ENCODE measurements around the gene PDE1C. TPM values are rescaled to one million over a fixed set of nuclear protein-coding genes. Genes with fewer than 3 reads are reported as not detected.

Gene PDE1C
- total and polyA plus RNA-seq, 5 donors from 2014 or later = not detected

DNA sequence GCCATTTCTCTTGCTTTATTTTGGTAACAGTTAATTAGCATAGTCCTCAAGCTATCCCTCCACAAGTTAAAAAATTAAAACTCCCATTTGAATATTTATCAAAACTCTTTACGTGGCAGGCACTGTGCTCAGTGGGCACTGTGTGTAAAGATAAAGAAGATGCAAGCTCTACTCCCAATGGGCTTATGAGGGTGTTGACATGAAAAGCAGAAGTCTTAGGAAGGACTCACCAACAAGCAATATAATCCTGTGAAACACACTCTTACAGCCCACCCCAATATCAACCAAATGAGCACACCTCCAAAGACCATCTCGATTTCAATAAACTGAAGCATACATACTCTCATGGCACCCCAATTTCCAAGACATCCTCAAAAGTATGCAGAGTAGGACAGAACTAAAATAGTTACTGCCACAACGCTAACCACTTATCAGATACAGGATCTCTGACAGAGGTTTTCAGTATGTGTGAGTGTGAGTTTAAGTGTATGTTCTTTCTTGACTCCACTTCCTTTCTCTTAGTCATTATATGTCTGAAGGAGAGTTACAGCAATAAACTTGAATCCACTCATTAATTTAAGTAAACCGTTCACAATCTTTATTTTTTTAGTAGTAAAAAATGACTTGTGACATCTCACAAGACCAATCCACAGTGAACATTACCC lies 120.0 kb downstream of the PDE1C start:
- no peaks in the 10 kb centered on the region for H3K27me3 Mint-ChIP-seq
- no peaks in the 10 kb centered on the region for H3K36me3 Mint-ChIP-seq
- DNase-seq = no peak

DNA sequence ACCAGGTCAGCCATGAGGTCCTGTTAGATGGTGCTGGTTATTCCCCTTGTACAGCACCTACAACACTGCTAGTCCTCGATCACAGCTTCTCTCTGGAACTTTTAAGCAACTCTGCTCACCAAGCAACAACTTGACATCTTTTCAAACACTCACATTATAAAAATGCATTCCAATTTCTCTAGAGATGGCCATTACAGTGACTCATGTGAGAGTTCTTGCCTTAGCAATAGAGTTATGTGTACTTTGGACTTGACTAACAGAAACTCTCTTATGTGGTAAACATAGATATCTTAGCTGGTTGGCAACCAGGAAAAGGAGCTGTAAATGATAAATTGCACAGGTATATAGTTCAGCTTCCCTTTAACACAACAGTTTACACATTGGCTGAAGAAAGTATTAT lies 122.2 kb downstream of the PDE1C start:
- Mint-ChIP-seq H3K4me3 (no peak overlapping the region), H3K27me3 (no peaks in the 10 kb centered on the region), H3K27ac (no peak overlapping the region), H3K36me3 (no peaks in the 10 kb centered on the region), H3K9me3 (peaks cover 0 to 17% (median 4%) of the 10 kb centered on the region in 7 donors), H3K4me1 (no peaks in the 10 kb centered on the region)
- Histone ChIP-seq H3K9me3 (ENCODE audit: control insufficient read depth in 2 of 2, low read length in 2 of 2) (no peaks in the 10 kb centered on the region), H3K27me3 (ENCODE audit: control insufficient read depth, insufficient read depth, low read length) (no peaks in the 10 kb centered on the region), H3K36me3 (ENCODE audit: control insufficient read depth, insufficient read depth, low read length) (no peaks in the 10 kb centered on the region), H3K4me1 (ENCODE audit: control insufficient read depth, insufficient read depth, low read length, poor library complexity, severe bottlenecking) (no peaks in the 10 kb centered on the region), H3K4me3 (ENCODE audit: low read depth, low read length) (no peak overlapping the region), H3K27ac (ENCODE audit: insufficient read depth, low read length, poor library complexity, severe bottlenecking) (no peak overlapping the region)
- DNase-seq (no peak), ATAC-seq (ENCODE audit: low read depth in 2 of 2) (no peak)

More for the DNA sequence above, 120.0 kb downstream of the PDE1C start:
- Histone ChIP-seq H3K4me1 (ENCODE audit: control insufficient read depth, insufficient read depth, low read length, poor library complexity, severe bottlenecking) (no peaks in the 10 kb centered on the region), H3K27me3 (ENCODE audit: control insufficient read depth, insufficient read depth, low read length) (no peaks in the 10 kb centered on the region), H3K4me3 (ENCODE audit: low read depth, low read length) (no peak overlapping the region), H3K36me3 (ENCODE audit: control insufficient read depth, insufficient read depth, low read length) (no peaks in the 10 kb centered on the region), H3K9me3 (ENCODE audit: control insufficient read depth in 2 of 2, low read length in 2 of 2) (no peaks in the 10 kb centered on the region), H3K27ac (ENCODE audit: insufficient read depth, low read length, poor library complexity, severe bottlenecking) (no peak overlapping the region)
- H3K27ac Mint-ChIP-seq = no peak overlapping the region
- no peaks in the 10 kb centered on the region for H3K4me1 Mint-ChIP-seq
- peaks cover 0 to 17% (median 3%) of the 10 kb centered on the region in 7 donors for H3K9me3 Mint-ChIP-seq
- no peak overlapping the region for H3K4me3 Mint-ChIP-seq
- no peak for ATAC-seq (ENCODE audit: low read depth in 2 of 2)

DNA sequence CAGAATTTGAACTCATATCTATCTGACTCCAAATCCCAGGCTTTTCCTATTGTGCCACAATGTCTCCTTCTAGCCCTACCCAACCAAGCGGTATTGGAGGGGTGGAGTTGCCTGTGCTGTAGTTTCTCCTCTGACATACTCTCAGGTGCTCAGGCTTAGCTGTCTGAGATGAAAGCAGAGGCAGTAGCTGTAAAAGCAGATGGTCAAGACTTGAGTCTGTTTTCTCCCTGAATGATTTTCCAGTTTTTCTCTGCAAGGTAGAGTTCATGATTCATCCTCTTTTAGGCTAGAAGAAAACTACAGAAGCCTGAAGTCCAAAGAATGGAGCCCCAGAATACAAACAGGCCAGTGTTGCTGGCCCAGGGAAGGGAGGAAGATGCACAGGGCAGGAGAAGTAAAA lies 130.0 kb downstream of the PDE1C start:
- Mint-ChIP-seq H3K27me3 (no peaks in the 10 kb centered on the region), H3K36me3 (no peaks in the 10 kb centered on the region)
- no peak overlapping the region for H3K27ac ChIP-seq (ENCODE audit: insufficient read depth, low read length, poor library complexity, severe bottlenecking)

DNA sequence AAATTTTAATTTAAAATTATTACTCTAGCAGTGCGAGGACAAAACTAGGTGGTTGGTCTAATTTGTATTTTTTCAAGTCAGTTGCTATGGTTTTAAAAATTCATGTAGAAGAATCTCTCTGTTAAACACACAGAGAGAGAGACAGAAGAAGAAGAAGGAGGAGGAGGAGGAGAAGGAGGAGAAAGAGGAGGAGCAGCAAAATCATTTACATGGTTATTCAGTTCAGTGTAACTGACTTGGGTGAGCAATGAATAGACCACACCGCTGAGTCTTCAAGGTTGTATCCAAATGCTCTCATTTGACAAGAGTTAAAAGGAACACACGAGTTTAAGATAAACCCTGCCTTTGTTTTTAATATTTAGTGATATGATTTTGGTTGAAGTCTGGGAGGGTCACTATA lies 131.1 kb downstream of the PDE1C start:
- no peaks in the 10 kb centered on the region for H3K27me3 Mint-ChIP-seq
- no peaks in the 10 kb centered on the region for H3K36me3 ChIP-seq (ENCODE audit: control insufficient read depth, insufficient read depth, low read length)
- H3K9me3 ChIP-seq (ENCODE audit: control insufficient read depth in 2 of 2, low read length in 2 of 2) = no peaks in the 10 kb centered on the region
- no peak overlapping the region for H3K4me3 Mint-ChIP-seq
- no peak overlapping the region for H3K27ac Mint-ChIP-seq
- no peaks in the 10 kb centered on the region for H3K4me1 Mint-ChIP-seq
- H3K4me1 ChIP-seq (ENCODE audit: control insufficient read depth, insufficient read depth, low read length, poor library complexity, severe bottlenecking) = no peaks in the 10 kb centered on the region
- no peaks in the 10 kb centered on the region for H3K36me3 Mint-ChIP-seq
- peaks cover 1 to 16% (median 4%) of the 10 kb centered on the region in 7 donors for H3K9me3 Mint-ChIP-seq
- no peak overlapping the region for H3K4me3 ChIP-seq (ENCODE audit: low read depth, low read length)
- no peak overlapping the region for H3K27ac ChIP-seq (ENCODE audit: insufficient read depth, low read length, poor library complexity, severe bottlenecking)
- ATAC-seq (ENCODE audit: low read depth in 2 of 2) (no peak), DNase-seq (no peak)
- H3K27me3 ChIP-seq (ENCODE audit: control insufficient read depth, insufficient read depth, low read length) = no peaks in the 10 kb centered on the region

More for the DNA sequence above, 130.0 kb downstream of the PDE1C start:
- H3K27ac Mint-ChIP-seq = no peak overlapping the region
- H3K4me1 Mint-ChIP-seq = no peaks in the 10 kb centered on the region
- no peaks in the 10 kb centered on the region for H3K27me3 ChIP-seq (ENCODE audit: control insufficient read depth, insufficient read depth, low read length)
- peaks cover 1 to 10% (median 4%) of the 10 kb centered on the region in 7 donors for H3K9me3 Mint-ChIP-seq
- no peak overlapping the region for H3K4me3 Mint-ChIP-seq
- DNase-seq (no peak), ATAC-seq (ENCODE audit: low read depth in 2 of 2) (no peak)
- no peaks in the 10 kb centered on the region for H3K36me3 ChIP-seq (ENCODE audit: control insufficient read depth, insufficient read depth, low read length)
- no peaks in the 10 kb centered on the region for H3K4me1 ChIP-seq (ENCODE audit: control insufficient read depth, insufficient read depth, low read length, poor library complexity, severe bottlenecking)
- no peaks in the 10 kb centered on the region for H3K9me3 ChIP-seq (ENCODE audit: control insufficient read depth in 2 of 2, low read length in 2 of 2)
- no peak overlapping the region for H3K4me3 ChIP-seq (ENCODE audit: low read depth, low read length)

DNA sequence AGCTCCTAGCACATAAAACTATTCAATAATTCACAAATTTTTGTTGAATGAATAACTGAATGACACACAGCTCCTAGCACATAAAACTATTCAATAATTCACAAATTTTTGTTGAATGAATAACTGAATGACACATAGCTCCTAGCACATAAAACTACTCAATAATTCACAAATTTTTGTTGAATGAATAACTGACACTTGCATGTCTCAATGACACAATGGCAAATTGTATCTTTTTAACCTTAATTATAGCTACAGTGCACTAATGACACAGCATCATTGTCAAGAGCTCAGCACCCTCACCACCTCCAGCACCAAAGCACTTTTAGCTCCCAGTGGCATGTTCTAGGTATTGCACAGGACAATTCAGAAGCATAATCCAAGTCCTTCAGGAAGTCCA lies 131.6 kb downstream of the PDE1C start:
- DNase-seq (no peak), ATAC-seq (ENCODE audit: low read depth in 2 of 2) (no peak)
- Mint-ChIP-seq H3K27me3 (no peaks in the 10 kb centered on the region), H3K4me3 (no peak overlapping the region), H3K36me3 (no peaks in the 10 kb centered on the region), H3K4me1 (no peaks in the 10 kb centered on the region), H3K27ac (no peak overlapping the region), H3K9me3 (peaks cover 1 to 16% (median 3%) of the 10 kb centered on the region in 7 donors)
- Histone ChIP-seq H3K4me1 (ENCODE audit: control insufficient read depth, insufficient read depth, low read length, poor library complexity, severe bottlenecking) (no peaks in the 10 kb centered on the region), H3K4me3 (ENCODE audit: low read depth, low read length) (no peak overlapping the region), H3K27ac (ENCODE audit: insufficient read depth, low read length, poor library complexity, severe bottlenecking) (no peak overlapping the region), H3K27me3 (ENCODE audit: control insufficient read depth, insufficient read depth, low read length) (no peaks in the 10 kb centered on the region), H3K9me3 (ENCODE audit: control insufficient read depth in 2 of 2, low read length in 2 of 2) (no peaks in the 10 kb centered on the region), H3K36me3 (ENCODE audit: control insufficient read depth, insufficient read depth, low read length) (no peaks in the 10 kb centered on the region)

DNA sequence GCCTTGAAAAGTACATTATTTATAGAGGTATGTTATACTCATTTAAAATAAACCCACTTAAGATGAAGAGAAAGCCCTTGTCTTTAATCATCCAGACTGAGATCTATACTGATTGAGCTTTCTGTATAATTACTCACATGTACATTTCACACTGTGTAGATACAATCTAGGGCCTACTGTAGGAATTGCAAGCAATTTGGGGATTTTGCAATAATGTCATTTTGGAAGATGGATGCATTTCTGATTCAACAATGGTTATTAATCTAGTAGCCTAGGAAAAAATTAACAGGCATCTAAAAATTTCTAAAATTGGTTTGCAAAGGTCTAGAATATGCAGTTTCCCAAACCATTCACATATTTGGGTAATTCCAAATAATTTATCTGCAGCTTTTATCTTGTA lies 132.2 kb downstream of the PDE1C start:
- ATAC-seq (ENCODE audit: low read depth in 2 of 2) = no peak

DNA sequence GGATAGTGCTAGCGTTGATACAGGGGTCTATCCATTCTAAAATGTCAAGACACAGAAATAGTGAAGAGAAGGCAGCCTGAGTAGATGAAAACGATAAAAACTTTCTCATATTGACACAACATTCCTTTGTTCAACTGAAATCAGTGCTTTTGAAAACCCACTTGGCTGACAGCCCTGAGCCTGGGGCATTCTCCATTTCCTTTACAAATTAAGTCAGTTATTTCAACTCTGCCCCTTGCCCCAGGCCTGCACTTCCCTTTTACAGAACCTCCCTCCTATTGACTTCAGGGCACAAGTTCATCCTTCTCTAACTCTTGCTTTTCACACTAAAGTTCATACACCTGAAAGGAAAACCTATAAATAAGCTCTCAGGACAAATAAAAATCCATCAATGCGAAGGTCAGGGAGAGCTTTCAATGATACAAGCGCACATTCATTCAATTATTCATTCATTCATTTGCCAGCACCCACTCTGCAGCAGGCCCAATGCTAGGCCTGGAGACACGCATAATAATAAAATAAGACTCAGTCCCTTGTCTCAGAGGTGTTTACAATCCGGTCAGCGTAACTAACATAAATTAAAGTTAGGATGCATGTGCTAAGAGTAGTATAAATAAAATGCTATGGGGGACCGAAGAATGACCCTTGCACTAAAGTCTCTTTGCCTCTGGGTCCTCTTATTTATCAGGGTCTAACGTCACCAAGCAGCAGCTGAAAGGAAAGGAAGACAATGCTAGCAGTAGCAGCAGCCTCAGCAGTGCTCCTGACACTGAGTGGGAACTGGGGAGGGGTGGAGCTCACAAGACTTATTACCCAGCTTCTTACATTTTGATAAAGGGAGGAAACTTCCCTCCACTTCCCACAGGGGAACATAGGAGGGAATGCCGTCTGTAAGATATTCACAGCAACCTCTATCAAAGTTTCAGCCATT lies 134.8 kb downstream of the PDE1C start:
- Mint-ChIP-seq H3K4me1 (no peaks in the 10 kb centered on the region), H3K36me3 (no peaks in the 10 kb centered on the region), H3K27me3 (no peaks in the 10 kb centered on the region), H3K9me3 (peaks cover 0 to 16% (median 5%) of the 10 kb centered on the region in 7 donors), H3K4me3 (no peak overlapping the region), H3K27ac (no peak overlapping the region)
- no peaks in the 10 kb centered on the region for H3K4me1 ChIP-seq (ENCODE audit: control insufficient read depth, insufficient read depth, low read length, poor library complexity, severe bottlenecking)
- H3K9me3 ChIP-seq (ENCODE audit: control insufficient read depth in 2 of 2, low read length in 2 of 2) = no peaks in the 10 kb centered on the region
- H3K27ac ChIP-seq (ENCODE audit: insufficient read depth, low read length, poor library complexity, severe bottlenecking) = no peak overlapping the region
- H3K4me3 ChIP-seq (ENCODE audit: low read depth, low read length) = no peak overlapping the region
- ATAC-seq (ENCODE audit: low read depth in 2 of 2) (no peak), DNase-seq (no peak)
- no peaks in the 10 kb centered on the region for H3K27me3 ChIP-seq (ENCODE audit: control insufficient read depth, insufficient read depth, low read length)
- H3K36me3 ChIP-seq (ENCODE audit: control insufficient read depth, insufficient read depth, low read length) = no peaks in the 10 kb centered on the region

More for the DNA sequence above, 132.2 kb downstream of the PDE1C start:
- no peak for DNase-seq
- no peak overlapping the region for H3K4me3 ChIP-seq (ENCODE audit: low read depth, low read length)
- no peak overlapping the region for H3K4me3 Mint-ChIP-seq
- H3K36me3 Mint-ChIP-seq = no peaks in the 10 kb centered on the region
- H3K27ac Mint-ChIP-seq = no peak overlapping the region
- no peaks in the 10 kb centered on the region for H3K4me1 Mint-ChIP-seq
- no peak overlapping the region for H3K27ac ChIP-seq (ENCODE audit: insufficient read depth, low read length, poor library complexity, severe bottlenecking)
- no peaks in the 10 kb centered on the region for H3K9me3 ChIP-seq (ENCODE audit: control insufficient read depth in 2 of 2, low read length in 2 of 2)
- H3K9me3 Mint-ChIP-seq = peaks cover 1 to 16% (median 3%) of the 10 kb centered on the region in 7 donors
- H3K36me3 ChIP-seq (ENCODE audit: control insufficient read depth, insufficient read depth, low read length) = no peaks in the 10 kb centered on the region
- no peaks in the 10 kb centered on the region for H3K4me1 ChIP-seq (ENCODE audit: control insufficient read depth, insufficient read depth, low read length, poor library complexity, severe bottlenecking)
- no peaks in the 10 kb centered on the region for H3K27me3 ChIP-seq (ENCODE audit: control insufficient read depth, insufficient read depth, low read length)
- H3K27me3 Mint-ChIP-seq = no peaks in the 10 kb centered on the region

Measured in CD4-positive, CD25-positive, alpha-beta regulatory T cell (primary cell).